ENCODE results near the gene AUTS2.

- TF ChIP-seq CTCF (IDR thresholded peaks at IDR 0.05) (no peak), POLR2AphosphoS5 (IDR thresholded peaks at IDR 0.05; ENCODE audit: insufficient read depth in 1 of 2, low read depth in 1 of 2) (no peak), POLR2A (IDR thresholded peaks at IDR 0.05) (no peak)
These were observed 446.7 kb downstream of the AUTS2 start for GRCh38 chr7:70044981-70045380.

Measured in vagina (tissue), 2 donors.